HG03060 (cell line): ENCODE data around the gene NGF.

ENCODE experiments used
- ATAC-seq: cut with Tn5 transposase; IDR thresholded peaks from one replicate; pipeline ENCODE4 v1.9.1; 2021; ENCODE audit warnings: low read depth, moderate number of reproducible peaks; ENCODE audit not compliant: unreplicated experiment

The NGF gene

GRCh38 chr1:115337276-115337632 lies 795 bp downstream of the NGF start:
- no peak for ATAC-seq

- no peak for ATAC-seq
Observed at GRCh38 chr1:115336741-115337140, 1.3 kb downstream of the NGF start.

GRCh38 chr1:115332813-115333608 lies 5.0 kb downstream of the NGF start:
- ATAC-seq = no peak

GRCh38 chr1:115331558-115332331 lies 6.3 kb downstream of the NGF start:
- ATAC-seq = no peak

- ATAC-seq = no peak
Observed at GRCh38 chr1:115330480-115331013, 7.5 kb downstream of the NGF start.

GRCh38 chr1:115329965-115330364 lies 8.1 kb downstream of the NGF start:
- no peak for ATAC-seq

- no peak for ATAC-seq
Observed at GRCh38 chr1:115327270-115327669, 10.8 kb downstream of the NGF start.

- no peak for ATAC-seq
Observed at GRCh38 chr1:115326419-115326818, 11.6 kb downstream of the NGF start.

GRCh38 chr1:115325874-115326273 lies 12.2 kb downstream of the NGF start:
- ATAC-seq = no peak

- ATAC-seq = no peak
Observed at GRCh38 chr1:115324649-115325420, 13.2 kb downstream of the NGF start.

GRCh38 chr1:115323366-115324004 lies 14.6 kb downstream of the NGF start:
- ATAC-seq = no peak

- no peak for ATAC-seq
Observed at GRCh38 chr1:115322631-115323030, 15.4 kb downstream of the NGF start.

GRCh38 chr1:115320377-115320776 lies 17.7 kb downstream of the NGF start:
- ATAC-seq = no peak

- no peak for ATAC-seq
Observed at GRCh38 chr1:115319706-115320105, 18.3 kb downstream of the NGF start.

GRCh38 chr1:115317101-115318012 lies 20.7 kb downstream of the NGF start:
- ATAC-seq = no peak

GRCh38 chr1:115314765-115315164 lies 23.3 kb downstream of the NGF start:
- no peak for ATAC-seq

GRCh38 chr1:115314092-115314491 lies 24.0 kb downstream of the NGF start:
- no peak for ATAC-seq

- no peak for ATAC-seq
Observed at GRCh38 chr1:115313182-115313581, 24.9 kb downstream of the NGF start.

- ATAC-seq = no peak
Observed at GRCh38 chr1:115312742-115313141, 25.3 kb downstream of the NGF start.
